ENCODE data around the gene PRDX6.
"Not testable (repeated sequence)": the region's sequence is repeated elsewhere in the genome, so short reads cannot be mapped to it uniquely, and the experiment has no call there.

The PRDX6 gene

DNA sequence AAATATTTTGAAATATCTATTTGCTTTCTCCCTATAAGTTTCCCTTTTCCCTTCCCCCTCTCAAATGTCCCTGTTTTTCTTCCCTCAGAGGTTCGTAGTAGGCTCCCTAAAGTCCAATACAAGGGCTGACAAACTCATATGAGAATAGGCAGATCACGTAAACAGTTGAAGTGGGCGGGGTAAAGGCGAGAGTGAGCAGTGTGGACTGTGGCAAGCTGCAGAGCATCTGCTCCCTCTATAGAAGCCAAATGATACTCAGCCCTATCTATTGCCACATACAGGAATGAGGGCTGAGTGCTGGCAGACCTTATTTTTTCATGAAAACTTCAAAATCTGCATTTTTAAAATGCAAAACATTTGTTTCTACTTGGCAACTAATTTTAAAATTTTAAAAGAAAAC, 26.3 kb downstream of the PRDX6 start:
- no peak for DNase-seq

DNA sequence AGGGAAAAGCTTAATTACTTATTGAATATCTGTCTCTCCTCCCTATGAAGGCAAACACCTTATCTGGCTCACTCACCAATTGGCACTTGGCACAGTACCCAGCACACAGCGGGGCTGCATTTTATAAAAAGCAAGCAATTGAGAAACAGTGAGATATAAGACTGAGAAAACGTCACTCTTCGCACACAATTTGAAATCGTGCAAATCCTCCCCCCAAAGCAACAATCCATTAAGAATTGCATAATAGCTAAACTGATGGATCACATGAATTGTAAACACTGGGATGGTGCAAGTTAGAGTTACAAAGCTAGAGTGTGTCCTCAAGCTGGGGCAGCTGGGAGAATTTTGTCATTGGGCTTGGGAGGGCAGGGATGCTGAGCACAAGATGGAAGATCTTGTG, 27.1 kb downstream of the PRDX6 start:
- DNase-seq: no peak

DNA sequence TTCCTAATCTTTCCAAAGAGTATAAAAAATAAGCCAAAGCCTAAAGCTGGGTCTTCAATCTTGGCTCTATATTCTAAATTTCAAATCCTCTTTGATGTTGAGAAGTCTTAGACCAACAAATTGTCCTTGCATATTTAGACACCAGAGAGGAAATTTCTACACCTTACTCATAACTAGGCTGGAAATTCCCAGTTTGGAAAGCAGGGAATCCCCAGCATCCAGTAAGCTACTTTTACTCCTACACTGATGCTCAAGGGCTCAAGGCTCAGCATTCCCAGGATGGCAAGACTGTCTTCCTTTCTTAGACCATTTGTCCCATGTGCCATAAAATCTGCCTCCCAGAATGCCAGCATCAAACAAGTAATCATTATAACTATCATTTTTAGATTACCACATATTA, 28.3 kb downstream of the PRDX6 start:
- no peak for DNase-seq

DNA sequence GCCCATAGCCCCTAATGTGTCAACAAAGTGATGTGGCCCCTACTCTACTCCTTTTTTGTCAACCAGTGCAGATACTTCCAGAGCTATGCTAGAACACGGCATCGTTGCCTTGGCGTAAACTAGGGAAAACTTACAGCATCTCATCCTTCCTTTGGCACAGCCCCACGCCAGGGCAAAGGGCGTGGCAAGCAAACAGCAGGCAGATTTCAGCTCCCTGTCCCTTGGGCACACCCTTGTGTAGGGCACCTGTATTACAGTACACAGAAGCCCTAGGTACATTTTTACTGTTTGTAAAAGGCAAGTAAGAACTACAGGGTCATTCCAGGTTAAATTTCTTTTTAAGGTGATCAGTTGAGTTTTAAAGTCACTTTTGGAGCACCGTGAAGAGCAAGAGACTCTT, 29.3 kb downstream of the PRDX6 start:
- DNase-seq: no peak

DNA sequence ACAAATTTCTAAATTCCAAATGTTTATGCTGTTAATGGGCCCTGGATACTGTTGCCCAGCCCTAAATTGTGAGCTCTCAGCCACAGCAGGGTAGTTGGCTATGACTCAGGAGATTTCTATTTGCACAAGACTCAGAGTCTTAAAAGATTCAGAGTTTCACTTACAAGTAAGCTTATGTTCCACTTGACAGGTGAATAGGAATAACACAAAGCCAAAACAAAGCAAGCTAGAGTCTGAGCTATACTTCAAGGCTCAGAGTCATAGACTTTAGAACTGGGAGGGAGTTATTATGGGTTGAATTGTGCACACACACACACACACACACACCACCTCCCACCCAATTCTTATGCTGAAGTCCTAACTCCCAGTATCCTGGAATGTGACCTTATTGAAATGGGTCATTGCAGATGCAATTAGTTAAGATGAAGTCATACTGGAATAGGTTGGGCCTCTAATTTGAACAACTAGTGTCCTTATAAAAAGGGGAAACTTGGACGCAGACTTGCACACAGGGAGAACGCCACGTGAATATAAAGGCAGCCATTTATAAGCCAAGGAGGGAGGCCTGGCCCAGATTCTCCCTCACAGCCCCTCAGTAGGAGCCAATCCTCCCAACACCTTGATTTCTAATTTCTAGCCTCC, 30.2 kb downstream of the PRDX6 start:
- no peak for DNase-seq

DNA sequence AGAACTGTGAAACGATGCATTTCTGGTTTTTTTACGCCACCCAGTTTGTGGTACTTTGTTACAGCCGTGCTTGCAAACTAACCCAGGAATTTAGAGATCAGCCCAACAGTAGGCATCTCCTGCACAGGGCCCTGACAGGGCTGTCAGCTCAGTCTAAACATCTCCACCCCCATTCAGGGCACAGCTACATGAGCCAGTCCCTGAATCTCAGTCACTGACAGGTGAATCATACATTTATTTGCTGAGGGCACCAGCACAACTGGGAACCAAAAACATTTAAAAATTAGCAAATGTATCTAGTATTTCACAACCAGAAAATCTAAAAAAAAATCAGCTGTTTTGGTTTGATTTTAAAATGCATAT, 30.7 kb downstream of the PRDX6 start:
- DNase-seq: no peak

DNA sequence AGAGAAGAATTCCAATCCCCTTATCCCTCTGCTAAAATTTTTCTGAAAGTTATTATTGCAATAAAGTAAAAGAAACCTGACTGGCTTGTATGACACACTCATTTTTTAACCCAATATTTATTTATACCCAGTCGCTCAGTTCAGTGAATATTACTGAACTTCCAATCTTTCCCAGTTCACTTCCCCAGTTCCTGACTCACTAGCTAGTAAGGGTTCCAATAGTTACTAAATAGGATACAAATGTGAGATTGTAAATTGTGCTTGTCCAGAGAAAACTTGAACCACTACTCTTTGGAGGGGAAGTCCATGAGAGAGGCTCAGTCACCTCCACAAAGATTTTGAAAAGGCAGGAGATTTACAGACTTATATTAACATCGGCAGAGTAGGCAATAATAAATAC, 31.4 kb downstream of the PRDX6 start:
- DNase-seq: no peak

DNA sequence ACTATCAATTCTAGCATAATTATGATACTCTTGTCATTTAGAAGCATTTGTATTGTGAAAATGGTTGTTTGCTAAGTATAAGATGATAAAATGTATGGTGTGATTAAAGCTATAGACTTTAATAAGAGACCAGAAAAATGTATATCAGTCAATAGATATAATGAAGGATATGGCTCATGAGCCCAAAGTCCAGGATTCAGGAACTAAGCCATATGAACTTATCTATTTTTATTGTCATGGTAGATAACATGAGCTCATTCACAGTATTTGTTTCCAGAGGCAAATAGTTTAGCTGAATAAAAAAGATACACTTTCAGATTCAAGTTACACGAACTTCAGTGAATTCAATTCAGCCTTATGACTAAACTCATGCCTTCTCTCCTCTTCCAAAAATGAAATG, 32.7 kb downstream of the PRDX6 start:
- DNase-seq: no peak

DNA sequence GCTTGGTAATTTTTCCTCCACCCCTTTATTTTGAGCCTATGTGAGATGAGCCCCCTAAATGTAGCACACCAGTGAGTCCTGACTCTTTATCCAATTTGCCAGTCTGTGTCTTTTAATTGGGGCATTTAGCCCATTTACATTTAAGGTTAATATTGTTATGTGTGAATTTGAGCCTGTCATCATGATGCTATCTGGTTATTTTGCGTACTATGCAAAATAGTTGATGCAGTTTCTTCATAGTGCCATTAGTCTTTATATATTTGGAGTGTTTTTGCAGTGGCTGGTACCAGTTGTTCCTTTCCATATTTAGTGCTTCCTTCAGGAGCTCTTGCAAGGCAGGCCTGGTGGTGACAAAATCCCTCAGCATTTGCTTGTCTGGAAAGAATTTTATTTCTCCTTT, 37.4 kb downstream of the PRDX6 start:
- not testable (repeated sequence) for DNase-seq

DNA sequence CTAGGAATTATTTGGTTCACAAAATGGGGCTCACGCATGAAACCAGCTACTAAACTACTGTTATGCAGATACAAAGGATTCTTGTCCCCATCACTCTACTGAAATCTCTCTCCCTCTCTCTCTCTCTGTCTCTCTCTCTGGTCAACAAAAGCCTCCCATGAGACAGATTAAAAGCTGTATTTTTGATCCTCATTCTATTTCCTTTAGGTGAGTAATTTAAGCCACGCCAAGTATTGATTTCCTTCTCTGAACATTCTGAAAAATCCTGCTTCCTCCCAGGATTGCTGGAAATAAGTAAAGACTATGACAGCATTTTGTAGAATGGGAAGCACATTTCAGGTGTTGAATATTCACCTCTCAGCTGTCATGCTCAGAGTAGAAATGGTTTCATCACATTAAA, 43.7 kb downstream of the PRDX6 start:
- no peak for DNase-seq

DNA sequence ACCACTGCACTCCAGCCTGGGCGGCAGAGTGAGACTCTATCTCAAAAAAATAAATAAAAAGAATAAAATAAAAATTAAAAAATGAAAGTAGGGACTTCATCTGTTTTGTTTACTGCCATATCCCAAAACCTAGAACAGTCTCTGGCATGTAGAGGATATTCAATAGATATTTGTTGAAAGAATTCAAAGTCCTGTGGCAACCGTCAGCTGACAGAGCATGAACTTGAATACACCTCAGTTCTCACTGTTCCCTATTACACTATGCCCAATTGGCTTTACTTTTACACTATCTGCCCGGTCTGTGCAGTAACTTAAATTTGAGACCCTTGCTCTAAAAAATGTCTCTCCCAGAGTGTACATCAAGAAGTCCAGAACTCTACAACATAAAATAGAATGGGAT, 46.2 kb downstream of the PRDX6 start:
- no peak for DNase-seq

DNA sequence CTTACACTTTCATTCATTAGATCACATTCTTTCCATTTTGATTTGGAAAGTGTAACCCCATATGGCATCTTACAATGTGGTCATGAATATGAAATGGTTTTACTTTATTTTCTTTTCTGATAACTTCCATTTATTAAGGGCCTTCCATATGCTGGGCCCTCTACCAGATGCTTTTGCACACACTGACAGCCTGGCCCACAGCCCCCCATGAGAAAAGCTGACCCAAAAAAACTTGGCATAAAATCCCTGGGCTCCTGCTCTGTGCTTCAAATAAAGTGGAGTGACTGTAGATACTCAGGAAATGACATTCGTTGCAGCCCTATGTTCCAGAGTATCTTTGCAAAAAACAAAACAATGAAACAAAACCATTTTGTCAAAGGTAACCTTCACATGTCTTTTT, 48.8 kb downstream of the PRDX6 start:
- DNase-seq: no peak

DNA sequence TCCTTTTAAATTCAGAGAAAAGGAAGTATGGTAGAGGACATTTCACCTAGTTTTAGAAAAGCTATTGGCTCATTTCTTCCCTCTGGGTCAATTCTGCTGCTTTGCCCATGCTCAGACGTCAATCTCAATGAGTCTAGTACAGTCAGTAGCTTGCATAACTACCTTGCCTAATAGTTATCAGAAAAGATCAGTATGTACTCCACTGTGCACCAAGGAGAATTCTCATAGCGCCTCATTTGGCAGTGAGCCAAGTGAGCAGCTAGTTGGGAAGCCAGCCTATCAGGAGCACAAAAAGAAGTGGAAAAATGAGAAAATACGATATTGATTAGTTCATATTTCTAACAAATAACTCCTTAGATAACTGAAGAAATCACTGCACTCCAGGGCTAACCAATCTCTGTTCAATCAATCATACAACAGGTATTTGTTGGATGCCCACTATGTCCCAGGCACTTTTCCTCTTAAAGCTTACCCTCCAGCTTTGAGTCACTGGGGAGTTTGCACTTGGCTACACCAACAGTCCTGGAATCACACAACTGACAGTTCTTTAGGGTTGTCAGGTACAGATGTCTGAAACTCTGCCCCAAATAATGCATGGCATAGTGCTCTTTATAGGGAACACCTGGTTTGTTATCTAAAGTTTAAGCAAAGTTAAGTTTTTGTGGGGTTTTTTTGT, 50.2 kb downstream of the PRDX6 start:
- DNase-seq: no peak

DNA sequence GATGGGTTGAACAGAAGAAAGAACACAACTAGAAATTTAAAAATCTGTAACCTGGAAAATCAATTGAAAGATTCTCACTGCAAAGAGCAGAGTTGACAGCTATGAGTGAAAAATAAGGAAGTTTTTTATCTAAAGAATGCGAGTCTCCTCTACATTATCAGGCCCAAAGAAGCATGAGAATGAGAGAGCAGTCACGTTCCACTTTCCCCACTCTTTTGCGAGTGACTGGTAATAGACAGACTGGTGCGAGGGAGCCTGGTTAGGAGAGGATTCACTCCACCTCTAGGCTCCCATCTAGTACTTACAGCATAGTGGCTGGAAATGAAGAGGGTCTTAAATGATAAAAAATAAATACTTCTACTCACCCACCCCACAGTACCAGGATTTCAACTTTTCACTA, 52.0 kb downstream of the PRDX6 start:
- DNase-seq: no peak

DNA sequence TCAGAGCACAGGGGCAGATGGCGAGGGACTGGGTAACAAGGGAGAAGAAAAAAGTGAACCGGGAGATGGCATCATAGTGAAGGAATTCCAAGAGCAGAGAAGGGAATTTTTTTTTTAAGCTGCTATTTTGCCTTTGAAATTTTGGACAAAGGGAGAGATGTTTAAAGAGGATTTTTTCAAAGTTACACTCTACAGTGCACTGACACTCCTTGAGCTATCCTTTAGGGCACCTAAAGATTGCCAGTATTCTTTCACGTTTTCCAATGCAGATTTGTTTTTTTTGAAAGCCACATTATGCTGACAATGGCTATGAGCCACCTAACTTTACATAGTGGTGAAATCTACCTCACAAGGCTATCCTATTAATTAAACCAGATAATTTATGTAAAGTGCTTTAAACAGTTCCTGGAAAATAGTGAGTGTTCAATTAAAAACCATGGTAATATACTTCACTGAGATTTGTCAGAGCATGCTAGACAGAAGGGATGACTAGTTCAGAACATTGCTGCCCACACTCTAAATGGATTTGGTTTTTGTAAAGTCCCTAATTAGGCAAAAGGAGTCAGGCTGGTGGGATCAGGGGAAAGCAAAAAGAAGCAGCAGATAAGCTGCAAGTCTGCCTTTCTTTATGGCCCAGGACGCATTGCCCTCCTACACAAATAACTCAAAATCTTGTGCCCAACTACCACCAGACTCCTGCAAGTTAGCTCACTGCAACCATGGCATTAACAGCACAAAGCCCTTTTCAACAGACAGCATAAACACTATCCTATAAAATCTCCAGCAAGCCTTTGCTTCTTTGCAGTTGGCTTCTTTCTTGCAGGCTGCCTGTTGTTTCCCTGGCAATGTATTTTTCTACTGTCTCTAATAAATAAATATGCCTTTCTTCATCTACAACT, 53.9 kb downstream of the PRDX6 start:
- no peak for DNase-seq

DNA sequence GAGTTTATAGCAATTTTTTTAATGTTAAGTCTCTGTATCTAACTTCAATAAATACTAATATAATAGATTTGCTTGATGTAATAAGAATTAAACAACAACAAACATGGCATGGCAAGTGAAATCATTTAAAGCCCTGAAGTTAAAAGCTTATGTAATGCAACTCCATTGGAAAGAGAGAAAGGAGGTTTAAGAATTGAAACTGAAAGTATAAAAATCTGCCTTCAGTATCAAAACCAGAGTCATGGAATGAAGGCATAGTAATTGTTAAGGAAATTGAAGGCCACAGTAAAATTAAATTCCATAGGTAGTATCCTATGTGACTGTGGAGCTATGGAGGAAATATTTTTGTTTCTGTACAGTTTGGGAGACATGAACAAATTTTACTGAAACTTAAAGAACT, 55.1 kb downstream of the PRDX6 start:
- no peak for DNase-seq

DNA sequence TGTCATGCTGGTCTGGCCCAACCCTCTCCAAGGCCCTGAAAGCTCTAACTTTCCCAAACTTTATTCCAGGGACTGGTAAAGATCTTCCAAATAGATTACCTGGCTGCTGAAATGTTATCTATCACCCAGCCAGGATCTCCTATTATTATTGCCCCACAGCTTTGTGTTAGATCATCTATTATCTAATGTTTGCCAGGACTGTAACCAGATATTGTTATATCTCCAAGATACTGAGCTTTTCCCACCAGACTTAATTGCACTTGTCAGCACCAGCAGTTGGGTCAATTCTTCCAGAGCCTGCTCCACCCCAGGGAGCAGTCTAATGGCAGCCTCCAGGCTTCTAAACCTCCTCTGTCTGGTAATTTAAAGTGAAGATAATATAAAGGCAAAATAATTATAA, 59.1 kb downstream of the PRDX6 start:
- no peak for DNase-seq
